PC-9 (cell line): ENCODE measurements around the gene CRYL1.

Source experiments
- EZH2 ChIP-seq: fragments of 200-600 bp; sonication (generic); IDR thresholded peaks from 2 replicates; pipeline ENCODE4 v1.8.0; 2017; ENCODE audit warnings: antibody characterized with exemption, low read depth
- TF ChIP-seq, protein P1 (sequence below): fragments of 200-600 bp; sonication (generic); conservative IDR thresholded peaks from 2 replicates; pipeline ENCODE4 v1.6.1; 2017; ENCODE audit warnings: mixed run types, antibody characterized with exemption, mild to moderate bottlenecking, moderate library complexity

DNA sequence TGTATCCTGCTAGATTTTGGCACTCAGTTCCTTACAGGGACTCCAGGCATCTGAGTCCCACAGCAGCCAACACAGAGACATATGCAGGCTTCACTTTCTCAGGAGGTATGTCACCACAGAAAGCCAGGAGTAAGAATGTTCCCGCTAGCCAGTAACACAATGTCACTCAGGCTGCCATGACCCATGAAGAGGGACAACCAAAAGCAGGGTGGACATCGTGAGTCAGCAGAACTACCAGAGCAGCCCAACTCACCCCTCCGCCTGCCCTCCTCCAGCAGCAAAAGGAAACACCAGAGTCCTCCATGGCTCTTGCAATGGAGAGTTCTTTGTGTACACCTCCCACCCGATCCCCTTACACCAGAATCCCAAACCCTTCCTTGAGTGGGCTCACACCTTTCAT lies 95.4 kb downstream of the CRYL1 start:
- TF ChIP-seq, protein P1, sequence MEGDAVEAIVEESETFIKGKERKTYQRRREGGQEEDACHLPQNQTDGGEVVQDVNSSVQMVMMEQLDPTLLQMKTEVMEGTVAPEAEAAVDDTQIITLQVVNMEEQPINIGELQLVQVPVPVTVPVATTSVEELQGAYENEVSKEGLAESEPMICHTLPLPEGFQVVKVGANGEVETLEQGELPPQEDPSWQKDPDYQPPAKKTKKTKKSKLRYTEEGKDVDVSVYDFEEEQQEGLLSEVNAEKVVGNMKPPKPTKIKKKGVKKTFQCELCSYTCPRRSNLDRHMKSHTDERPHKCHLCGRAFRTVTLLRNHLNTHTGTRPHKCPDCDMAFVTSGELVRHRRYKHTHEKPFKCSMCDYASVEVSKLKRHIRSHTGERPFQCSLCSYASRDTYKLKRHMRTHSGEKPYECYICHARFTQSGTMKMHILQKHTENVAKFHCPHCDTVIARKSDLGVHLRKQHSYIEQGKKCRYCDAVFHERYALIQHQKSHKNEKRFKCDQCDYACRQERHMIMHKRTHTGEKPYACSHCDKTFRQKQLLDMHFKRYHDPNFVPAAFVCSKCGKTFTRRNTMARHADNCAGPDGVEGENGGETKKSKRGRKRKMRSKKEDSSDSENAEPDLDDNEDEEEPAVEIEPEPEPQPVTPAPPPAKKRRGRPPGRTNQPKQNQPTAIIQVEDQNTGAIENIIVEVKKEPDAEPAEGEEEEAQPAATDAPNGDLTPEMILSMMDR: no peak
- no peak for TF ChIP-seq EZH2
